Endothelial cell of umbilical vein (primary cell): ENCODE measurements around the gene DHX35.

Experiments
- CTCF ChIP-seq, 2 donors: IDR thresholded peaks; 1 replicate in 1 of 2; 2 replicates in 1 of 2; pipeline ENCODE4 v1.5.1; 2011; ENCODE audit warnings: low read length in 2 of 2, mild to moderate bottlenecking in 2 of 2, moderate library complexity in 2 of 2, control low read depth in 1 of 2, inconsistent platforms in 1 of 2, low read depth in 1 of 2; ENCODE audit not compliant: insufficient read depth in 1 of 2; ENCODE audit errors: extremely low read depth in 1 of 2
- EZH2 ChIP-seq: IDR thresholded peaks from 2 replicates; pipeline ENCODE4 v1.6.1; 2012; ENCODE audit warnings: borderline replicate concordance, low read depth, mild to moderate bottlenecking, moderate library complexity, low read length, inconsistent platforms; ENCODE audit not compliant: severe bottlenecking
- GATA2 ChIP-seq: IDR thresholded peaks from 2 replicates; pipeline ENCODE4 v1.7.0; 2011; ENCODE audit warnings: low read depth, mild to moderate bottlenecking, moderate library complexity, mixed read lengths, low read length; ENCODE audit not compliant: insufficient read length, insufficient read depth
- JUN ChIP-seq: IDR thresholded peaks from 2 replicates; pipeline ENCODE4 v1.6.1; 2011; ENCODE audit warnings: borderline replicate concordance, low read depth; ENCODE audit not compliant: insufficient read length, insufficient read depth
- MAX ChIP-seq: IDR thresholded peaks from 2 replicates; pipeline ENCODE4 v1.6.1; 2011; ENCODE audit not compliant: insufficient read depth, insufficient read length
- MYC ChIP-seq: IDR thresholded peaks from one replicate; pipeline ENCODE4 v1.6.1; 2011; ENCODE audit warnings: mild to moderate bottlenecking, low read depth, low read length
- POLR2A ChIP-seq: IDR thresholded peaks from 2 replicates; pipeline ENCODE4 v1.6.1; 2012; ENCODE audit warnings: low read depth, mild to moderate bottlenecking, control low read depth, low read length
- POLR2AphosphoS5 ChIP-seq: IDR thresholded peaks from 2 replicates; pipeline ENCODE4 v1.6.1; 2012; ENCODE audit warnings: low read depth, mild to moderate bottlenecking, control low read depth, low read length, moderate library complexity; ENCODE audit not compliant: insufficient read depth

- TF ChIP-seq CTCF (IDR thresholded peaks at IDR 0.05; ENCODE audit: extremely low read depth in 1 of 2, insufficient read depth in 1 of 2, low read depth in 1 of 2, low read length in 2 of 2) (no peak), POLR2A (no peak), POLR2AphosphoS5 (no peak), EZH2 (no peak), MAX (no peak), GATA2 (no peak), JUN (no peak), MYC (no peak)
Measured at GRCh38 chr20:38920411-38920810, 41.7 kb upstream of the DHX35 start.
